Activated naive CD4-positive, alpha-beta T cell treated with anti-CD3 and anti-CD28 coated beads, Interleukin-2, amount 50 U/mL, for 16 hours (primary cell): ENCODE measurements around the gene TFB2M.

Experiments
- DNase-seq: peaks from one replicate; pipeline ENCODE4 v3.0.0-alpha.2; 2020

Gene TFB2M

DNA sequence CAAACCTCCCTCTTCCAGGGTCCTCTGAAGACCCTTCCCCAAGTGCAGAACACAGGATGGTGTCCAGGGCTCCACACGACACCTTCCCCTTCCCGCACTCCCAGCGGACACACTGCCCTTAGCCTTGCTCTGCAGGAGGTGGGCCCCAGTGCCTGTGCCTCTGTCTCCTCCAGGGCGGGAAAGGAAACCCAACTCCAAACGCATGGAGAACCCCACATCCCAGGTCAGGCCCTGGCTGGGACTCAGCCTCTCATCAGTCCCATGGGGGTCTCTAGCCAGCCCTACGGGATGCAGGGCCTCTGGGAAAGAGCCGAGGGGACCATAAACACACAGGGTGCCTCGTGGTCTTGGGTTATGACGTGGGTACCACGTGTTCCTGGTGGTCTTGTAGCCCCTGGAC, 53.4 kb downstream of the TFB2M start:
- DNase-seq: no peak

DNA sequence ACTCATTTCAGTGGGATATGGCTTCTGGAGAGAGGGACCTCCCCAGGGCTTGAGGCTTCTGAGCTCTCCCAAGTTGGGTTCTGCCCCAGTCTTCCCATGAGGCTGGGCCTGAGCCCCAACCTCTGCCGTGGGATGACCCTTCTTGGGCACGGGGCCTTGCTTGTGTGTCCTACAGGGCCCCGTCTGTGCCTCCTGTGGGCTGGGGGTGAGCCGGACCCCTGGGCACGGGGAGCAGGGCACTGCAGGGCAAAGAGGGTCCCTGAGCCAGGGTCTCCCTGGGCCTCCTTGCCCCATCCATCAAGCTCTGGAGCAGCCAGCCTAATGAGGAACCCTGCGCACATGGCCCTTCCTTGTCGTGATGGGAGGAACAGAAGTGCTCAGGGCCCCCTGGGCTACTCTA, 53.8 kb downstream of the TFB2M start:
- no peak for DNase-seq

DNA sequence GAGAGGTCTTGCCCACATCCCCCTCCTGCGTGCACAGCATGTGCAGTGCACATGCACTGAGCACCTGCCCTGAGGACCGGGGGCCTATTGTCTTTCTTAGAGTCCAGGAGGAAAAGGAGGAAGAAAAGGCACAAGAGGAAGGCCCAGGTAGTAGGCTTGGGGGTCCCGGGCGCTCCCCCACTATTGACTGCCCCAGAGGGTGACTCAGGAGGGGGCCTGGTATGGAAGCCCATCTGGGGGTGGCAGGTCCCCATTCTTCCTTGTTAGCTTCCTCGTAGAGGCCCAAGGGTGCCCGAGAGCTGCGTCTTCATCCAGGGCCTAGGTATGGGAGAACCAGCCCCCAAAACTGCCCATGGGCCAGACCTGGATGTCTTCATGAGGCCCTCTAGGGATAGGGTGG, 54.9 kb downstream of the TFB2M start:
- no peak for DNase-seq

DNA sequence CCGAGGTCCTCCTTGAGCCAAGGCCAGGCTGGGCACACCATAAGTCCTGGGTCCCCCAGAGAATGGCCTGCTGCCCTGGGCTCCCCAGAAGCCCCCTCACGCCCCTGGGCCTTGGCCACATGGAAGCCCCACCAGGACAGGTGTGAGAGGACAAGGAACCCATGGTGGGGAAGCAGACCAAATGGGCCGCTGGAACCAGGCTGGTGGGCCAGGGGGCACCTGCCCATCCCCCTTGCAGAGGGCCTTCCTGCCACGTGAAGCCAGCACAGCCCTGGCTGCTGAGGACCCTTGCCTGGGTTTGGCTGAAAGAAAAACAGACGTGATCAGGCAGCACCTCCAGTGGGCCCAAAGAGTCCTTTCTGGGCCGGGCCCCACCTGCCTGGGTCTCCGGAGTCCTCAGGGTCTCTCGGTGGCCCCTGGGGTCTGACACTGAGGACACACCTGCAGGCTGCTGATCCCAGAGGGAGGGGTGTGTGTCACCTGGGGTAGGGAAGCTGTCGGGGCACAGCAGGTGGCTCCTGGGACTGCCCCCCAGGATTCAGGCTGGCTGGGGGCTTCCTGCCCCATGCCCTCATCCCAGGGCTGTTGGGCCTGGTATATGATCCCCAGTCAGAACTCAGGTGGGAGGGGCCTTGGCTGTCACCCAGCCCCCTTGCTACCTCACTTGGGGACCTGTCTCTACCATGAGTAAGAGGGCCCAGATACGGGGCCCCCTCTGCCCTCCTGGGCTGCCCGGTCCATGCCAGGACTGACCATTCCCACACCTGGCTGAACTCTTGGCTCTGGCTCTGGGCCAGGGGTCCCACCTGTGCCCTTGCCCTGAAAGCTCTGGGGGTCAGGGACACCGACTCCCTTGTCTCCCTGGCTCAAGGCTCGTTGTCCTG, 55.7 kb downstream of the TFB2M start:
- DNase-seq: no peak

DNA sequence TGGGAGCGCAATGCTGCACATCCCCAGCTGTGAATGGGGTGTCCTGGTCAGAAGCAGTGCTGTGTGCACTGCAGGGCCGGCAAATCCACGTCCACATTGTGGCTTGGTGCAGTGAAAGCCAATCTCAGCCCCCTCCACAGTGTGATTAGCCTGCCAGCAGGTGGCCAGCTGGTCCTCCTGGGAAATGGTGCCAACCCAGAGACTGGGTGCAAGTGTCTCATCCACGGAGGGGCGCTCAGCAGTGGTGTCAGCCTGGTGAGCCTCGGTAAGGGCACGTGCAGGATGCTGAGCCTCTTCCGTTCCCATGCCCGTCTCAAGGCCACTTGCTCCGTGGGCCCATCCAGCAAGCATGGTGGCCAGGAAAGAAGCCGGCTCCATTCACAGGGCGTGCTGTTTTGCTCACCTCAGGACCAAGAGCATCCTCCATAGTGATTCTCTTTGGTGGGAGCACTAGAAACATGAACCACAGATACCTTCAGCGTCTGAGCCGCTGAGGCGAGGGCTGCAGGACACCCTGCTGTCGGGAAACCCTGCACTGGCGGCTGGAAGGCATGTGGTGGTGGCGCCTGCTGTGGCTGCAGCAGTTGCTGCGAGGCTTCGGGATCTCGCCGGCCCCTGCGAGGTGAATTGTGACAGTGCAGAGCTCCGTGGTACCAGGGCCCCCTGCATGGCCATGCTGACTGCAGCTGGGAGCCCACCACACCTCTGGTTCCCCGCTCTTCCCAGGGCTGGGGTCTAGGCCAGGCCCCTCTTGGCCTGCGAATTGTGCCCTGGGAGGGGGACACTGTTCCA, 57.0 kb downstream of the TFB2M start:
- no peak for DNase-seq

DNA sequence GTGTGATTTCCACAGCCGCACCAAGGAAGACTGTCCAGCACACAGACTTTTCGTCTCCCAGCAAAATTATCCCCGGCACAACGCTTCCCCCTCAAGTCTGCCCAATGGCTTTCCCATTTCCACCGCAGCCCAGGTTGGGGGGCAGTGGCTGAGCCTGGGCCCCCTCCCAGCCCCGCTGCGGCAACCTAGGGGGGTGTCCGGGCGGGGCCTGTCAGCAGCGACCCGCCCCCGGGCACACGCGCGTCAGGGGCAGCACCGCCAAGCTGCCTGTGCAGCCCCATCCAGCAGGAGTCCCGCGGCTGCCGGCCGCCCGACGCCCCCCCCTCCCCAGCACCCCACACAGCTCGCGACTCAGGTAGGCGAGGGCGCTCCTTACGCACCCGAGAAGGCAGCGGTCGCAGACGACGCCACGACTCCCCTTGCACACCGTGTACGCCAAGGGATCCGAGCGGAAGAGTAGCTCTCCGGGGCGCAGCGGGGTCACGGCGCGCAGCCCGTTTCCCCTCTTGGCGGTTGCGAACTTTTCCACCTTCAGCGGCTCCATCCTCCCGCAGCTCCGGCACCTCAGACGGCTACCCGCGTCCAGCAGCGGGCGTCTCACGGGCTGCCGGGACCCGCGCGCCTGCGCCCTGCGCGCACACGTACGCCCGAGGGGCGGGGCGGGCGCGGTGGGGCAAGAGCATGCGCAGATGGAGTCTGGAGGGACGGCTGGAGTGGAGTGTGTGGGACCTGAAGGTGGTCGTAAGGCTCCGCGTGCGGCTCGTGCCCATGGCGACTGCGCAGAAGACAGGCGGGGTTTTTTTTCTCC, 59.2 kb downstream of the TFB2M start, which contains the start of gene SMYD3:
SMYD3 (minus strand) TSS at position 606 of the 808 bp plus-strand sequence.
- peak; percentile 83 for DNase-seq

DNA sequence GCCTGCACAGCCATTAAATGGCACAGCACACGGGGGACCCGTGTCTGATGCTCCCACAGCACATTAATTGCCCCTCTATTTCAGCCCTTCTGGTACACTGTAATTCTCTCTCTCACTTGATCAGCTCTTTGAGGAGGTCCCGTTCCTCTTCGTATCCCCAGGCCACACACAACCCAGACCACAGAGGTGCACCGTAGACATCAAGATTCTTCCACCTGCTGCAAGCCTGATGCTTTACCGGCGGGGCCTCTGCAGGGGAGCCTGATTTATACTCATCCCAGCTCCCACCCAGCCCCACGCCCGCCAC, 59.7 kb downstream of the TFB2M start:
- no peak for DNase-seq

DNA sequence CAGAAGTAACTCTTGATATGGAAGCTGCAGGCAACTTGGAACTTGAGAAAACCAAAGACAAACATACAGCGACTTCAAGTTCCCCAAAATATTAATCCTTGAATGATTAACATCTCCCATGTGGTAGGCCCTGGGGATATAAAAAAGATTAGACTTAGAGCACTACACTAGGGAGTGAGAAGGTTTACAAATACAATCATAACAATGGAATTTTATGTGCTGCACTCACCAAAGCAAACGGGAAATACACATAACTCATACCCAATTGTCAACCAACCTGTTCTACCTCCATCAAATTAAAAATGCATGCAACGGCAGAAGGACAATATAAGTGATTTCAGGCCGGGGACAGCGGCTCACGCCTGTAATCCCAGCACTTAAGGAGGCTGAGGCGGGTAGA, 62.7 kb downstream of the TFB2M start:
- no peak for DNase-seq

DNA sequence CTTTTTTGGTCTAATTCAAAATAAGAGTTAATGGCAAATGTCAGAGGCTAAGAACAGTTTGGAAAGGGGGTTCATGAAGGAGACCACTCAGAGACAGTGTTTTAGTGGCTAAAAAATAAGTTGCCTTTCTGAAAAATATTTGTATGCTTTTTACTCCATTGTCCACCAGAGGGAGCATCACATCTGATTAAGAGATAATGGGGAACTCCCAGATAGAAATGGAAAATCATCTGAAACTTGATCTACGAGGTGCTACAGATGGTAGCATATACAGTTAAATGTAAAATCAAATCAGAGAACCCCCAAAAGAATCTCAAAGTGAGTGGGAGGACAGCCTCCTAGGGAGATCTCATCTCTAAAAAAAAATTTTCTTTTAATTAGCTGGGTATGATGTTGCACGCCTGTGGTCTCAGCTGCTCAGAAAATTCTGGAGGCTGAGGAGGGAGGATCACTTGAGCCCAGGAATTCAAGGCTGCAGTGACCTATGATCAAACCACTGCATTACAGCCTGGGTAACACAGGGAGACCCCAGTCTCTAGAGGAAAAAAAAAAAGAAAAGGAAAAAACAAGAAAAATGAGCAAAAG, 68.6 kb downstream of the TFB2M start:
- no peak for DNase-seq

DNA sequence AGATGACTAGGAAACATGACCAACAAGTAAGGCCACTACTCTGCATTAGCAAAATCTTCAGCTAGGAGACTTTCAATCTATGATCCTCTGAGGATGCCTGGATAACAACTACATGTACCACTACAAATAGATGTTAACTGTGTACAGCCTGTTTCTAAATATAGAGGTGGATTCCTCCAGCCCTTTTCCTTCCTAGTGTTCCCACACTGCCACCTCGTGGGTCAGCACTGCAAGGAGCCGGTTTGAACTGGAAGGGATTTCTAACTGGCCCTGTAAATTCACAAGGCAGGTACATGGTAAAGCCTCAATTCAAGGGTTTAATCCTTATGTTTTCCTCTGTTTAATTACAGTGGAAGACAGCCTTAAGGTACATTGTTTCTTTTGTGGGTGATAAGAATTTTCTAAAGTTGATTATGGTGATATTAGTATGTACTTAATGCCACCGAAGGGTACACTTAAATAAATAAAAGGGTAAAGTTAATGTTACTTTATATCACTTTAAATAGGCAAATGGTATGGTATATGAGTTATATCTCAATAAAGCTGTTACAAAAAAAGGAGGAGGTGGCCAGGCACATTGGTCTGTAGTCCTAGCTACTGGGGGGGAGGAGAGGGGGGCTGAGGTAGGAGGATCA, 73.3 kb downstream of the TFB2M start:
- DNase-seq: peak; percentile 50

DNA sequence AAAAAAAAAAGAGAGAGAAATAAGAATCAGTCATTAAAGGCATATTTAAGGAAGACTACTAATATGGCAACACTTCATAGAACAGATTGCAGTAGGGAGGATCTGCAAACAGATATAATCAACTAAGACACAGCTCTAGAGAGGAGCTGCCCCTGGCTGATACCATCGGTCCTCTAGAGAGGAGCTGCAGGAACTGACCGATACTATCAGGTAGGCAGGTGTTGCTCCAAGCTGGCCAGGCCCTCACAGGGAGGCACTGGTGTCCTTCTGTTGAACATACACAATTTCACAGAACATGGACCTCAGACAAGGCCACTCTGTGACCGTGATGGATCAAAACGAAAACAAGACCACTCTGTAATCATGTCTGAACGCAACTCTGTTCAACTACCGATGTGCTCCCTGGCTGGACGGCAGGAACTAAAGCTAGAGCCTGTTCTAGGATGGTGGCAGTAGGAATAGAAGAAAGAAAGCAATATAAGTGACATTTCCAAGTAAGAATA, 74.5 kb downstream of the TFB2M start:
- no peak for DNase-seq
